Mucosa of gallbladder (tissue), 1 donor: ENCODE measurements around the gene FBXL20. TPM values are rescaled to one million over a fixed set of nuclear protein-coding genes. Genes with fewer than 3 reads are reported as not detected.
A peak's percentile ranks its signal among the peaks of the same experiment; 100 is the strongest.
"Not testable (repeated sequence)": the region's sequence is repeated elsewhere in the genome, so short reads cannot be mapped to it uniquely, and the experiment has no call there.

Source experiments
- DNase-seq: peaks from one replicate; pipeline ENCODE4 v3.0.0-alpha.2; 2020; ENCODE audit warnings: low spot score
- total RNA-seq: library from RNA; stranded (reverse); gene quantifications from one replicate; pipeline ENCODE4 v1.2.1, GENCODE V29; 2021
- donor health status: DM: no; HTN: no; CAD: no.

Gene FBXL20
- total RNA-seq, 1 donor from 2014 or later, result 31.8 TPM

DNA sequence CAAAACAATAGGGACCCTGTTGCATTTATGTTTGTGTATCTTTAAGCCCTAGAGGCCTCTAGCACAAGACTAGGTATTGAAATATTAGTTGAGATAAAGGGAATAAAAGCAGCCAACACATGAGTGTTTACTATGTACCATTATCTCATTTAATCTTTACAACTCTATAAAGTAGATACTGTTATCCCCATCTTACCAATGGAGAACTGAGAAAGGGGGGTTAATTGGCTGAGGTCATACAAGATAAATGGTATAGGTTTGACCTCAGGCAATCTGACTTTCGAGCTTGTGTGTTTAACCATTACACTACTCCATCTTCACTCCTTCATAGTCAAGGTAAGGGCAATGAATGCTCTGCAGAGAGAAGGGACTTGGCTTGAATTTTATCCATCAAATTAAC lies 149.4 kb downstream of the FBXL20 start:
- DNase-seq, result no peak

DNA sequence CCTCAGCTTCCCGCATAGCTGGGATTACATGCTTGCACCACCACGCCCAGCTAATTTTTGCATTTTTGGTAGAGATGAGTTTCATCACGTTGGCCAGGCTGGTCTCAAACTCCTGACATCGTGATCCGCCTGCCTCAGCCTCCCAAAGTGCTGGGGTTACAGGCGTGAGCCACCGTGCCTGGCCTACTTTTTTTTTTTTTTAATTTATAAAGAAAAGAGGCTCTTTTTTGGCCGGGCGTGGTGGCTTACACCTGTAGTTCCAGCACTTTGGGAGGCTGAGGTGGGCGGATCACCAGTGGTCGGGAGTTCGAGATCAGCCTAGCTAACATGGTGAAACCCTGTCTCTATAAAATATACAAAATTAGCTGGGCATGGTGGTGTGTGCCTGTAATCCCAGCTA lies 151.3 kb downstream of the FBXL20 start:
- DNase-seq, result not testable (repeated sequence)

- DNase-seq, result no peak
Observed at GRCh38 chr17:39246274-39246673, 155.2 kb downstream of the FBXL20 start.

- DNase-seq, result peak; percentile 89
Observed at GRCh38 chr17:39244600-39245570, 156.5 kb downstream of the FBXL20 start.

DNA sequence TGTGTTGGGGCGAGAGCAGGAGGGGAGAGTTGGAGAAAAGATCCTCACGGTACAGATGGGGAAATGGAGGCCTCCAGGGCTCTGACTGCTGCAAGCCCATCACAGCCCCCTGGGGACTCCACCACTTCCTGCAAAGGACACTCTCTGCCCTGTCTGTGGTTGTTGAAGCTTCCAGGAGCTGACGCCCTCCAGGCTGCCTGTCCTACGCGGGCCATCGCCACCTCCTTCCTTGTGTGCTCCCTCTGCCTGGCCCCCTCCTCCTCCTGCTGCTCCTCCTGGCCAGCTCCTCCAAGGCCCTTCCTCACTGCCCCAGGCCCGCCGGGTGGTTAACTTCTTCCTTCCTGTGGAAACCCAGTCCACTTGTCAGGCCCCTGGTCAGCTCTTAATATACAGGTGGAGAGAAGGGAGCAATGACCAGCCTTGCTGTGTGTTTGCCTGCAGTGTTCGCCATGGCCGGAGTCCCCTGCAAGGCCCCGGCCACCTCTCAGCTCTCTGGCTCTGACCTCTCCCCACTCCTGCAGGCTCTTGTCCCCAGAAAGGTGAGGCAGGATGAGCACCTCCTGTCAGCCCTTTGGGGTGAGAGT lies 157.3 kb downstream of the FBXL20 start:
- DNase-seq, result no peak

- no peak for DNase-seq
Observed at GRCh38 chr17:39243155-39243554, 158.3 kb downstream of the FBXL20 start.

DNA sequence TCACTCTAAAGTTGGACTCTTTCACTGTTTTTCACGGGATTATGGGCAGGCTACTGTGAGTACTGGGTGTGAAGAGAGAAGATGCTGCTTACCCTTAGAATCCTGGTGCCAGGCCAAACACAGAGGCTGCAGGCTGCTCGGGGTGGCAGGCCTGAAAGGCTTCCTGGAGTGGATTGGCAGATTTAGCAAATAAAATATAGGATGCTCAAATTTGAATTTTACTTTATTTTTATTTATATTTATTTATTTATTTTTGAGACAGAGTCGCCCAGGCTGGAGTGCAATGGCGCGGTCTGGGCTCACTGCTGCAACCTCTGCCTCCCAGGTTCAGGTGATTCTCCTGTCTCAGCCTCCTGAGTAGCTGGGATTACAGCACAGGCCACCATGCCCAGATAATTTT lies 160.8 kb downstream of the FBXL20 start:
- no peak for DNase-seq

DNA sequence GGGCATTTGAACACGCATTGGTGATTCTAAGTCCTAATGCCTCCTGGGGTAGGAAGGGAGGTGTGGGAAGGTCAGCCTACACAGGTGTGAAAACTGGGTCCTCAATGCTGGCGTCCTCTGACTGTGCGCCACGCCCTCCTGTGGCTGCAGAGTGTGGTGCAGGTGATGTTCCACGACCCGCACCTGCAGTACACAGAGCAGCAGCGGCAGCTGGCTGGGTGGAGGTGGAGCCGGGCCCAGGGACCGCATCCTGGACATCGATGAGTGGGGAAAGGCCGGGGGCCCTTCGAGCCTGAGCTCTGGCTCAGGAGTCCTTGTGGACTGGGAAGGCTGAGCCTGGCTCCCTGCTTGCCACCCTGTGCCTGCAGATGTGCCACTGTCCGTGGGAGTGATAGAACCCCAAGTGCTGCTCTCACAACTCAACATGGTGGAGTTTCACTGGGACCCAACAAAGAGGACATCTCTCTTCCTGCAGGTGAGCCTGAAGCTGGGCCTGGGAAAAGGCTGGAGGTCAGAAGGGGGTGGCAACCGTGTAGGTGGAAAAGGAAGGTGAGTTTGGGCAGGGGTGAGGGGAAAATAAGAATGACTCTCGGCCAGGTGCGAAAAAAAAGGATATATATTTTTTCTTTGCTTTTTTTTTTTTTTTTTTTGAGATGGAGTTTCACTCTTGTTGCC lies 161.6 kb downstream of the FBXL20 start:
- DNase-seq, result peak; percentile 35

GRCh38 chr17:39238311-39238972 lies 163.0 kb downstream of the FBXL20 start:
- DNase-seq, result peak; percentile 56

DNA sequence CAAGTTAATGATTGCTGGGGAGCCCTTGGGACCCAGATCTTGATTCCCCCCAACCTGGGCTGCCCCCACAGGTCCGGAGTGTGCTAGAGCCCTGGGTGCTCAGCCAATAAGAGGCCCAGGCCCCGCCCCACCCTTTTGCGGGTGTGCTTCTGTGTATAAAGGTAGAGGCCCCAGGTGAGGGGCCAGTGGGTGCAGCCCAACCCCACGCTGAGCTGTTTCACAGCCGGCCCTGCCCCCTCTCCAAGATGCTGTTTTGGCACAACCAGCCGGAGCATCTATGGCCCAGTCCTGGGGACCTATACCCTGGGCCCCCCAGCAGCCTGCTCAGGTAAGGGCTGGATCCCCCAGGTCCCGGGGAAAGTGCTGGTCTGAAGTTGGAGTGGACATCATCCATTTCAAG lies 163.8 kb downstream of the FBXL20 start:
- DNase-seq, result no peak

DNA sequence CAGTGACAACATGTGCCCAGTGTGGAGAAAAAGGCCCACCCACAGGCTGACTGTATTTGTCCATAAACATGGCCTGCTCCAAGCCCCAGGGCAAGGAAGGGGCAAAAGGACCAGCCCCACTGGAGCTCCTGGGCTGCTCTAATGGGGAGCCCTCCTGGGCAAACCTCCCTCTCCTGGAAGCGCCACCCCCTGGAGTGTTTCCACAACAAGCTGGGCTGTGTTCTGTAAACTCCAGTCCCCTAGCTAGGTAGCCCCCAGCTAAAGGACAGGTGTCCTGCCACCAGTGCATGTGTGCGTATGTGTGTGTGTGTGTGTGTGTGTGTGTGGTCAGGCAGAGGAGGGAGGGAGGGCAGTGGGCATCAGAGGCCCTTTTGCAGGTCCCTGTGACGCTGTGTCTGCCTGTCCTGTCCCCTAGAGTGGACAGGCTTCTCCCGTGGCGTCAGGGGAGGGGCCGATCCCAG lies 164.4 kb downstream of the FBXL20 start:
- DNase-seq, result no peak

DNA sequence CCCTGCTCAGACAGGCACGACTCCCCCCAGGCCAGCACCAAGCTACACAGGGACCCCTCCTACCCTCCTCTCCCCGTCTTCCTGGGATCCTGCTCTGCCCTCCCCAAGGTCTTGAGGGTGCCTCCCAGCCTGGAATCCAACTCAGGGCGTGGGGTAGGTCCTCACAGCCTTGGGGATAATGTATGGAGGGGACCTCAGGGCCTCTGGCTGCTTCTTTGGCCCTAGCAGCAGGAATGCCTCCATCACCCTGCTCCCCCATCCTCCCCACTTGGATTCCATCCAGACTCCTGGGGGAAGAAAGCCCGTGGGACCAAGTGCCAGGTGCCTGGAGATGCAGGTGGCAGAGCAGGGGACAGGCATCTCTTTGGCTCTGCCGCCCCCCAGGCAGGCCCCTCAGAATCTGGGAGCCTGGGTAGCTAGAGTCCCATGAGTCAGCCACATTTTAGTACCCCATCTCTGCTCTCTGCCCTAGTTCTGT lies 164.9 kb downstream of the FBXL20 start:
- DNase-seq, result no peak

- no peak for DNase-seq
Observed at GRCh38 chr17:39235555-39236449, 165.6 kb downstream of the FBXL20 start.

DNA sequence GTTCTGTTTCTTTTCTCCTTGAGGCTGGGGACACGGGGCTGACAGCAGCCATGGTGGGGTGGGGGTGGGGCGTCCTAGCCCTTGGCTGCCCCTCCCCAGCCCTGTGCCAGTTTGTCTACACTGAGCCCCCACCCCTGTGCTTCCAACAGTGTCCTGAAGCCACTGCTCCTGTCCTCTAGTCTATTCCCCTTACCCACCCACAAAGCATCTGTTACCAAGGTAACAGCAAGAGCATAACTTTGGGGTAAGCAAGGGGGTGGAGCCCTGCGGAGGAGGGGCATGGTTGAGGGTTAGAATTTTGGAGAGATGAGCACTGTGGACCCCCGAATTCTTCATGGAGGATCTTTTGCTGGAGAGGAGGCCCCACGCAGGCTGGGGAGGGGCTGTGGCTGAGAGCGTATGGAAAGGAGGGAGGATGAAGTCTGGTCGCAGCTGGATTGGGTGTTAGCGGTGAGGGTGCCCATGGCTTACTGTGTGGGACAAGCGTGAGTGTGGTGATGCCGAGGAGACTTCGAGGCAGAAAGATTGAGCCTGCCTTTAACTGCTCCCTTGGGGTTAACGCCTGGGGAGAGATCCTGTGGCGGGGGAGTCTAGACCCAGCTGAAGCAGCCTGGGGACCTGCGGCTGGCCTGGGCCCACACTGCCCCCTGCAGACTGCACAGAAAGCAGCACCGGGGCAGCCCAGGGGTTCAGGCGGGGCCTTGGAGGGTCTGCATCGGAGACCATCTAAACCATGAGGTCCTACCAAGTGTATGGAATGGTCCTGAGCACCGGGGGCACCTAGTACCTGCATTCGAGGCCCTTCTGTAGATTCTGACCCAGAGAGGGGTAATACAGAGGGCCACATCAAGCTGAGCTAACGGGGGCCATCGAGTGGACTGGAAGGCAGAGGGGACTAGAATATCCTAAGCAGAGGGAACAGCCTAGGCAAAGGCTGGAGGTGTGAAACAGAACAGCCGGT lies 169.6 kb downstream of the FBXL20 start:
- DNase-seq, result peak; percentile 40

DNA sequence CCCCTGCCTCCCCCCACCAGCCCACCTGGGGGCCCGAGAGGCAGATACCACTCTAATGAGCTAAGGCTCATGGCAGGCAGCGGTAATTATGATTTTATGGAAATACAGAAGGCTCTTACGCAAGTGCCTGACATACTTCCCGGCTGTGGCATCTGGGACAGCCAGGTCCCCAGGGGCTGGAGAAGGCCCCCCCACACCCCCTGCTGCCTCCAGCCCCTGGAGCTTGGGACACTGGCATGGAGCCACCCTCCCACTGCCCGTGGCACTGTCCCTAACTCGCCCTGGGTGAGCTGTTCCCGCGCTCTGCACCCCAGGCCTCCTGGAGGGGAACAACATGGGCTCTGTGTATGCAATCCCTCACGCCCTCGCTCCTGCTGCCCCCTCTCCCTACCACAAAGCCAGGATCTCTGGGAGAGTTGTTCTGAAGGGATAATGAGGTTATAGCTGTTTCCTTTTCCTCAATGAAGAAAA lies 170.3 kb downstream of the FBXL20 start:
- DNase-seq, result no peak

DNA sequence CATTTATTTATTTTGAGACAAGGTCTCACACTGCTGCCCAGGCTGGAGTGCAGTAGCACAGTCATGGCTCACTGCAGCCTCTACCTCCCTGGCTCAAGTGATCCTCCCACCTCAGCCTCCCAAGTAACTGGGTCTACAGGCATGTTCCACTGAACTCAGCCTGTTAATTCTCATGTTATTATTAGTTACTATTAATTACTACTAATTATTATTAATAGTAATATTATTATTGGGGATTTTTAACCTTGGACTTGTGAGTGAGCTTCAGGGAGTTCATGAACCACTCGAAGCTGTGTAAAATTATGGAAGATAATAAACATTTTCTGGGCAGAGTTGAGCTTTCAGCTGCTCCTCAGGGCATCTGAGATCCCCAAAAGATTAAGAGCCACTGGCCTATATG lies 171.1 kb downstream of the FBXL20 start:
- DNase-seq, result no peak

GRCh38 chr17:39229274-39229913 lies 172.0 kb downstream of the FBXL20 start:
- no peak for DNase-seq

DNA sequence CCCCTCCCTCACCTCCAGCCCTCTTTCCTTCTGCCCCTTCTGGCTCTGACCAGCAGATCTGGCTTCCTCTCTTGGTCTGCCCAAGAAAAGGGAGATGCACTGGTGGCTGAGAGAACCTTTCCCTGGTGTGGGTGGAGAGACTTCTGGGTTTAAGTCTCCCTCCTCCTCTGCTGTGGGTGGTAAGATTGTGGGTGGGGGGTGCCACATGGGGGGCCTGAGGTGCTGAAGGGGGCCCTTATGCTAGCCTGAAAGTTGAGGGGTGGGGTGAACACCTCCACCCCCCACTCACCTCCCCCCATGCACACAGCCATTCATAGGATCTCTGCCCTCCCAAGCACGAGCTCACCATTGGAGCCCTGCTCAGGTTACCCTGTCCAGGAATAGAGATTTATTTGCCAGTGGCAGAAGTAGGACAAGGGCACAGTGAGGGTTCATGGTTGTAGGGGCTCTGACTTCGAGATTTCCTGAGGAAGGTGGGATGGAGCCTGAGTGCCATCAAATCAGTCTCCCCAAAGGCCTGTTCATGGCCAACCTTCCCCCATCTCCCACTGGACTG lies 174.0 kb downstream of the FBXL20 start:
- no peak for DNase-seq
